DND-41 (cell line): ENCODE data around the gene MICAL1.

Experiments
- ATAC-seq: fragments of 200-7000 bp; cut with Tn5 transposase; 3 replicates; pipeline ENCODE4 v1.9.1; 2021; ENCODE audit warnings: low read depth; ENCODE audit not compliant: insufficient read depth
- DNase-seq: peaks from one replicate; pipeline ENCODE4 v3.0.0-alpha.2; 2020
- H2AFZ ChIP-seq: 2 replicates; pipeline ENCODE4 v1.6.0; 2012; ENCODE audit warnings: low read depth, low read length
- H3K27ac ChIP-seq: 2 replicates; pipeline ENCODE4 v1.5.1; 2012; ENCODE audit warnings: low read length, inconsistent platforms
- H3K27me3 ChIP-seq: fragments of 200-600 bp; sonication (generic); 2 replicates; pipeline ENCODE4 v1.6.0; 2012; ENCODE audit warnings: low read length, mild to moderate bottlenecking, inconsistent platforms; ENCODE audit not compliant: insufficient read depth, poor library complexity
- H3K36me3 ChIP-seq: 2 replicates; pipeline ENCODE4 v1.5.1; 2012; ENCODE audit warnings: low read length, inconsistent platforms; ENCODE audit not compliant: insufficient read depth
- H3K4me1 ChIP-seq: 2 replicates; pipeline ENCODE4 v1.5.1; 2012; ENCODE audit warnings: mild to moderate bottlenecking, low read length; ENCODE audit not compliant: insufficient read depth
- H3K4me2 ChIP-seq: 2 replicates; pipeline ENCODE4 v1.6.0; 2012; ENCODE audit warnings: mild to moderate bottlenecking, moderate library complexity, low read length, inconsistent platforms; ENCODE audit not compliant: insufficient read depth
- H3K4me3 ChIP-seq, 2 experiments: fragments of 200-600 bp in 1 of 2; shearing (Covaris generic) in 1 of 2; 2 replicates each; pipeline ENCODE4 v1.5.1; 2012 to 2016; ENCODE audit warnings: inconsistent platforms in 2 of 2, low read length in 2 of 2, mild to moderate bottlenecking in 2 of 2, low read depth in 1 of 2, moderate library complexity in 1 of 2
- H3K79me2 ChIP-seq: 2 replicates; pipeline ENCODE4 v1.6.0; 2012; ENCODE audit warnings: low read length, inconsistent platforms; ENCODE audit not compliant: insufficient read depth
- H3K9ac ChIP-seq: 2 replicates; pipeline ENCODE4 v1.6.0; 2012; ENCODE audit warnings: low read depth, mild to moderate bottlenecking, inconsistent platforms, low read length, moderate library complexity
- H3K9me3 ChIP-seq: 2 replicates; pipeline ENCODE4 v1.5.1; 2012; ENCODE audit warnings: low read length, moderate library complexity, mild to moderate bottlenecking, inconsistent platforms; ENCODE audit not compliant: insufficient read depth, severe bottlenecking
- H4K20me1 ChIP-seq: 2 replicates; pipeline ENCODE4 v1.6.0; 2012; ENCODE audit warnings: low read length; ENCODE audit not compliant: insufficient read depth
- EZH2 ChIP-seq: IDR thresholded peaks from 3 replicates; pipeline ENCODE4 v1.6.1; 2012; ENCODE audit warnings: borderline replicate concordance, low read depth, mild to moderate bottlenecking, moderate library complexity, low read length, inconsistent platforms; ENCODE audit not compliant: severe bottlenecking
- TF ChIP-seq, protein P1 (sequence below): IDR thresholded peaks from 2 replicates; pipeline ENCODE4 v1.5.1; 2012; ENCODE audit warnings: borderline replicate concordance, low read length, moderate library complexity, mild to moderate bottlenecking; ENCODE audit not compliant: poor library complexity, severe bottlenecking; ENCODE audit errors: extremely low read depth

MICAL1 gene

DNA sequence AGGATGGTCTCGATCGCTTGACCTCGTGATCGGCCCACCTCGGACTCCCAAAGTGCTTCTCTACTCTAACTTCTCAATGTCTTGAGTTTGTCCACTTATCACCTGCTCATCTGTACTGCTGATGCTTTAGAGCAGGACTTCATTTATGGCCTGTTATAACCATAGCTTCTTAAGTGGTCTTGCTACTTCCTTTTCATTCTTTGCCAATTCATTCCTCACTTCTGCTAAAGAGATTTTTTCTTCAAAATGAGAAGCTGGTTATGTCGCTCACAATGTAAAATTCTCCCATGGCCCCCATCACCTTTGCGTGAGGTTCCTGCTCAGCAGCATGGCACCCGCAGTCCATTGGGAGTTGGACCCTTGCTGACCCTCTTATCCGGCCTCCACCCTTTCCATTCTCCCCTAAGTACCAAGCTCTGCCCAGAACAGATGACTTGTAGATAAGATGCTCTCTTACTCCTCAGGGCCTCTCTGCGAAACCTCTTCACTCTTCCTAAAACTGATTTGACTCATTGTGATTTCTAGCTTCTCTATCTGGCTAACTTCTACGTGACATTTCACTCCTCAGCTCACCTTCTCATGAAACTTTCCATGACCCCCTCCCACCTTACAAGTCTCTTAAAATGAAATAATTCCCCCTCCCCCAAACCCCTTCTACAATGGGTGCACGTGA is 59.4 kb downstream of the MICAL1 start:
- H3K27ac ChIP-seq = no peak overlapping the region
- no peaks in the 10 kb centered on the region for H3K79me2 ChIP-seq
- H3K9me3 ChIP-seq = no peaks in the 10 kb centered on the region
- H3K4me1 ChIP-seq = no peaks in the 10 kb centered on the region
- no peaks in the 10 kb centered on the region for H3K27me3 ChIP-seq
- no peak overlapping the region for H2AFZ ChIP-seq
- no peak overlapping the region for H3K4me2 ChIP-seq
- no peaks in the 10 kb centered on the region for H4K20me1 ChIP-seq
- DNase-seq = no peak
- no peaks in the 10 kb centered on the region for H3K36me3 ChIP-seq
- no peak overlapping the region for H3K9ac ChIP-seq
- TF ChIP-seq, protein P1, sequence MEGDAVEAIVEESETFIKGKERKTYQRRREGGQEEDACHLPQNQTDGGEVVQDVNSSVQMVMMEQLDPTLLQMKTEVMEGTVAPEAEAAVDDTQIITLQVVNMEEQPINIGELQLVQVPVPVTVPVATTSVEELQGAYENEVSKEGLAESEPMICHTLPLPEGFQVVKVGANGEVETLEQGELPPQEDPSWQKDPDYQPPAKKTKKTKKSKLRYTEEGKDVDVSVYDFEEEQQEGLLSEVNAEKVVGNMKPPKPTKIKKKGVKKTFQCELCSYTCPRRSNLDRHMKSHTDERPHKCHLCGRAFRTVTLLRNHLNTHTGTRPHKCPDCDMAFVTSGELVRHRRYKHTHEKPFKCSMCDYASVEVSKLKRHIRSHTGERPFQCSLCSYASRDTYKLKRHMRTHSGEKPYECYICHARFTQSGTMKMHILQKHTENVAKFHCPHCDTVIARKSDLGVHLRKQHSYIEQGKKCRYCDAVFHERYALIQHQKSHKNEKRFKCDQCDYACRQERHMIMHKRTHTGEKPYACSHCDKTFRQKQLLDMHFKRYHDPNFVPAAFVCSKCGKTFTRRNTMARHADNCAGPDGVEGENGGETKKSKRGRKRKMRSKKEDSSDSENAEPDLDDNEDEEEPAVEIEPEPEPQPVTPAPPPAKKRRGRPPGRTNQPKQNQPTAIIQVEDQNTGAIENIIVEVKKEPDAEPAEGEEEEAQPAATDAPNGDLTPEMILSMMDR = no peak
- TF ChIP-seq EZH2 = no peak
- ATAC-seq = no peak
- no peak overlapping the region for H3K4me3 ChIP-seq
